HL-60 (cell line): Measurements from ENCODE around the gene CCDC134.

Experiments
- DNase-seq, 2 experiments: peaks; one replicate each; pipeline ENCODE4 v3.0.0-alpha.2; 2010 to 2020; ENCODE audit warnings: low read depth in 1 of 2, low spot score in 1 of 2
- H3K27ac ChIP-seq: fragments of 250-450 bp; sonication (Bioruptor Pico); replicated peaks from 2 replicates; pipeline ENCODE4 v1.5.1; 2020; ENCODE audit warnings: mild to moderate bottlenecking, moderate library complexity
- H3K27me3 ChIP-seq: fragments of 250-450 bp; sonication (Bioruptor Pico); 2 replicates; pipeline ENCODE4 v1.5.1; 2021; ENCODE audit warnings: mild to moderate bottlenecking, moderate library complexity; ENCODE audit not compliant: insufficient read depth, poor library complexity, severe bottlenecking
- H3K4me3 ChIP-seq: replicated peaks from 2 replicates; pipeline ENCODE4 v1.5.1; 2011; ENCODE audit warnings: mild to moderate bottlenecking, control low read depth, low read length; ENCODE audit not compliant: insufficient read depth
- CTCF ChIP-seq: IDR thresholded peaks from one replicate; pipeline ENCODE4 v1.5.1; 2011; ENCODE audit warnings: low read length, control low read depth, inconsistent platforms; ENCODE audit not compliant: insufficient read depth
- GABPA ChIP-seq: IDR thresholded peaks from 2 replicates; pipeline ENCODE4 v1.6.1; 2012; ENCODE audit warnings: low read depth
- POLR2AphosphoS5 ChIP-seq: IDR thresholded peaks from 2 replicates; pipeline ENCODE4 v1.6.1; 2012; ENCODE audit warnings: low read depth
- REST ChIP-seq: IDR thresholded peaks from 2 replicates; pipeline ENCODE4 v1.6.1; 2012; ENCODE audit warnings: low read depth; ENCODE audit not compliant: insufficient replicate concordance
- SPI1 ChIP-seq: IDR thresholded peaks from 2 replicates; pipeline ENCODE4 v1.6.1; 2012; ENCODE audit warnings: low read depth, mild to moderate bottlenecking, borderline replicate concordance

Gene CCDC134

GRCh38 chr22:41816871-41817270 lies 16.4 kb downstream of the CCDC134 start:
- Histone ChIP-seq H3K27me3 (no peaks in the 10 kb centered on the region), H3K27ac (no peak overlapping the region), H3K4me3 (no peak overlapping the region)
- TF ChIP-seq GABPA, result no peak
- DNase-seq, result no peak

GRCh38 chr22:41818011-41818410 lies 17.5 kb downstream of the CCDC134 start:
- Histone ChIP-seq H3K27ac (no peak overlapping the region), H3K4me3 (no peak overlapping the region), H3K27me3 (no peaks in the 10 kb centered on the region)
- no peak for DNase-seq
- TF ChIP-seq SPI1 (no peak), REST (no peak), CTCF (no peak), POLR2AphosphoS5 (no peak), GABPA (no peak)

GRCh38 chr22:41818596-41818995 lies 18.1 kb downstream of the CCDC134 start:
- Histone ChIP-seq H3K27me3 (no peaks in the 10 kb centered on the region), H3K4me3 (no peak overlapping the region), H3K27ac (no peak overlapping the region)
- DNase-seq, result no peak
- TF ChIP-seq GABPA (no peak), REST (no peak), CTCF (no peak), SPI1 (no peak), POLR2AphosphoS5 (no peak)

GRCh38 chr22:41819257-41819656 lies 18.8 kb downstream of the CCDC134 start:
- Histone ChIP-seq H3K4me3 (no peak overlapping the region), H3K27me3 (no peaks in the 10 kb centered on the region), H3K27ac (no peak overlapping the region)
- no peak for DNase-seq
- TF ChIP-seq CTCF, result no peak
- TF ChIP-seq POLR2AphosphoS5, result no peak
- TF ChIP-seq REST, result no peak
- TF ChIP-seq SPI1, result no peak
- no peak for TF ChIP-seq GABPA
